ENCODE results near the gene ACSBG1. TPM values are rescaled to one million over a fixed set of nuclear protein-coding genes. Genes with fewer than 3 reads are reported as not detected.

ACSBG1 gene
- total RNA-seq, 1 donor from 2014 or later = not detected

- no peaks in the 10 kb centered on the region for H3K36me3 Mint-ChIP-seq
- no peak overlapping the region for H3K4me3 Mint-ChIP-seq
- TF ChIP-seq CTCF (conservative IDR thresholded peaks at IDR 0.05) = no peak
- H3K4me1 Mint-ChIP-seq (ENCODE audit: unreplicated experiment) = peaks cover 5% of the 10 kb centered on the region
- H3K27ac Mint-ChIP-seq = no peak overlapping the region
- DNase-seq (ENCODE audit: extremely low spot score, unreplicated experiment) = no peak
- H3K27me3 Mint-ChIP-seq = no peaks in the 10 kb centered on the region
- H3K9me3 Mint-ChIP-seq = no peaks in the 10 kb centered on the region
Measured at GRCh38 chr15:78216276-78217104, 17.9 kb downstream of the ACSBG1 start.

GRCh38 chr15:78213956-78214355 is 20.4 kb downstream of the ACSBG1 start:
- Mint-ChIP-seq H3K4me1 (ENCODE audit: unreplicated experiment) (peaks cover 19% of the 10 kb centered on the region), H3K27ac (peak overlapping the region; percentile 34), H3K9me3 (no peaks in the 10 kb centered on the region), H3K4me3 (no peak overlapping the region), H3K27me3 (no peaks in the 10 kb centered on the region), H3K36me3 (no peaks in the 10 kb centered on the region)
- no peak for DNase-seq (ENCODE audit: extremely low spot score, unreplicated experiment)
- TF ChIP-seq CTCF (conservative IDR thresholded peaks at IDR 0.05) = no peak

- no peaks in the 10 kb centered on the region for H3K36me3 Mint-ChIP-seq
- no peak for DNase-seq (ENCODE audit: extremely low spot score, unreplicated experiment)
- H3K4me3 Mint-ChIP-seq = no peak overlapping the region
- no peaks in the 10 kb centered on the region for H3K27me3 Mint-ChIP-seq
- H3K4me1 Mint-ChIP-seq (ENCODE audit: unreplicated experiment) = peaks cover 19% of the 10 kb centered on the region
- no peak for TF ChIP-seq CTCF (conservative IDR thresholded peaks at IDR 0.05)
- no peaks in the 10 kb centered on the region for H3K9me3 Mint-ChIP-seq
- no peak overlapping the region for H3K27ac Mint-ChIP-seq
Measured at GRCh38 chr15:78213425-78213750, 21.0 kb downstream of the ACSBG1 start.

GRCh38 chr15:78212546-78213424 is 21.6 kb downstream of the ACSBG1 start:
- Mint-ChIP-seq H3K36me3 (no peaks in the 10 kb centered on the region), H3K4me3 (no peak overlapping the region), H3K9me3 (no peaks in the 10 kb centered on the region), H3K4me1 (ENCODE audit: unreplicated experiment) (peaks cover 19% of the 10 kb centered on the region), H3K27me3 (no peaks in the 10 kb centered on the region), H3K27ac (peak overlapping the region; percentile 62)
- no peak for TF ChIP-seq CTCF (conservative IDR thresholded peaks at IDR 0.05)
- DNase-seq (ENCODE audit: extremely low spot score, unreplicated experiment) = no peak

GRCh38 chr15:78212008-78212407 is 22.4 kb downstream of the ACSBG1 start:
- Mint-ChIP-seq H3K4me3 (no peak overlapping the region), H3K4me1 (ENCODE audit: unreplicated experiment) (peaks cover 19% of the 10 kb centered on the region), H3K9me3 (no peaks in the 10 kb centered on the region), H3K27me3 (no peaks in the 10 kb centered on the region), H3K36me3 (no peaks in the 10 kb centered on the region), H3K27ac (no peak overlapping the region)
- TF ChIP-seq CTCF (conservative IDR thresholded peaks at IDR 0.05) = no peak
- peak; percentile 24 for DNase-seq (ENCODE audit: extremely low spot score, unreplicated experiment)
